HFFc6 (cell line): ENCODE results near the gene PLN. TPM values are rescaled to one million over a fixed set of nuclear protein-coding genes. Genes with fewer than 3 reads are reported as not detected.

Source experiments
- DNase-seq: peaks from one replicate; pipeline ENCODE4 v3.0.0-alpha.2; 2018
- H3K27ac Mint-ChIP-seq: 2 replicates; pipeline ENCODE4 v1.8.0; 2020; ENCODE audit warnings: mild to moderate bottlenecking, mixed read lengths
- H3K27me3 Mint-ChIP-seq: 2 replicates; pipeline ENCODE4 v1.8.0; 2021; ENCODE audit warnings: mild to moderate bottlenecking, moderate library complexity, mixed read lengths; ENCODE audit not compliant: insufficient read depth
- H3K36me3 Mint-ChIP-seq: 2 replicates; pipeline ENCODE4 v1.8.0; 2021; ENCODE audit warnings: low read depth, mixed read lengths
- H3K4me1 Mint-ChIP-seq: 2 replicates; pipeline ENCODE4 v1.8.0; 2020; ENCODE audit warnings: low read depth, mixed read lengths
- H3K4me3 Mint-ChIP-seq: 2 replicates; pipeline ENCODE4 v1.8.0; 2020; ENCODE audit warnings: mild to moderate bottlenecking, moderate library complexity, mixed read lengths
- H3K9me3 Mint-ChIP-seq: 2 replicates; pipeline ENCODE4 v1.8.0; 2020; ENCODE audit warnings: mild to moderate bottlenecking, mixed read lengths
- total RNA-seq, 6 experiments: library from RNA; stranded (reverse); fragmentation: NEBNext Ultra II Directional; extraction: Animal tissue kit (Norgen Biotek cat#: 25700); gene quantifications; 2 replicates in 1 of 6; 3 replicates in 5 of 6; pipeline ENCODE4 v1.2.3, GENCODE V29; 2021
- TF ChIP-seq, protein P1 (sequence below): fragments of 200-600 bp; sonication (generic); IDR thresholded peaks from 2 replicates; pipeline ENCODE4 v1.5.0; 2021; ENCODE audit warnings: antibody characterized with exemption, mild to moderate bottlenecking

Gene PLN
- total RNA-seq, 6 experiments from 2014 or later, result not detected

GRCh38 chr6:118504611-118505010 lies 43.5 kb upstream of the PLN start:
- Mint-ChIP-seq H3K27me3 (no peaks in the 10 kb centered on the region), H3K27ac (no peak overlapping the region), H3K4me1 (no peaks in the 10 kb centered on the region), H3K9me3 (no peaks in the 10 kb centered on the region), H3K4me3 (no peak overlapping the region), H3K36me3 (peaks cover 19% of the 10 kb centered on the region)
- TF ChIP-seq, protein P1, sequence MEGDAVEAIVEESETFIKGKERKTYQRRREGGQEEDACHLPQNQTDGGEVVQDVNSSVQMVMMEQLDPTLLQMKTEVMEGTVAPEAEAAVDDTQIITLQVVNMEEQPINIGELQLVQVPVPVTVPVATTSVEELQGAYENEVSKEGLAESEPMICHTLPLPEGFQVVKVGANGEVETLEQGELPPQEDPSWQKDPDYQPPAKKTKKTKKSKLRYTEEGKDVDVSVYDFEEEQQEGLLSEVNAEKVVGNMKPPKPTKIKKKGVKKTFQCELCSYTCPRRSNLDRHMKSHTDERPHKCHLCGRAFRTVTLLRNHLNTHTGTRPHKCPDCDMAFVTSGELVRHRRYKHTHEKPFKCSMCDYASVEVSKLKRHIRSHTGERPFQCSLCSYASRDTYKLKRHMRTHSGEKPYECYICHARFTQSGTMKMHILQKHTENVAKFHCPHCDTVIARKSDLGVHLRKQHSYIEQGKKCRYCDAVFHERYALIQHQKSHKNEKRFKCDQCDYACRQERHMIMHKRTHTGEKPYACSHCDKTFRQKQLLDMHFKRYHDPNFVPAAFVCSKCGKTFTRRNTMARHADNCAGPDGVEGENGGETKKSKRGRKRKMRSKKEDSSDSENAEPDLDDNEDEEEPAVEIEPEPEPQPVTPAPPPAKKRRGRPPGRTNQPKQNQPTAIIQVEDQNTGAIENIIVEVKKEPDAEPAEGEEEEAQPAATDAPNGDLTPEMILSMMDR, result no peak
- no peak for DNase-seq

- Mint-ChIP-seq H3K36me3 (peaks cover 17% of the 10 kb centered on the region), H3K27me3 (no peaks in the 10 kb centered on the region), H3K4me3 (no peak overlapping the region), H3K4me1 (no peaks in the 10 kb centered on the region), H3K9me3 (no peaks in the 10 kb centered on the region), H3K27ac (no peak overlapping the region)
- DNase-seq, result no peak
- TF ChIP-seq, protein P1, result no peak
Observed at GRCh38 chr6:118505656-118506055, 42.4 kb upstream of the PLN start.

GRCh38 chr6:118506071-118506638 lies 41.9 kb upstream of the PLN start:
- H3K36me3 Mint-ChIP-seq, result peaks cover 13% of the 10 kb centered on the region
- no peak for DNase-seq
- no peaks in the 10 kb centered on the region for H3K4me1 Mint-ChIP-seq
- no peak overlapping the region for H3K27ac Mint-ChIP-seq
- TF ChIP-seq, protein P1, result no peak
- no peaks in the 10 kb centered on the region for H3K27me3 Mint-ChIP-seq
- H3K9me3 Mint-ChIP-seq, result no peaks in the 10 kb centered on the region
- H3K4me3 Mint-ChIP-seq, result no peak overlapping the region

DNA sequence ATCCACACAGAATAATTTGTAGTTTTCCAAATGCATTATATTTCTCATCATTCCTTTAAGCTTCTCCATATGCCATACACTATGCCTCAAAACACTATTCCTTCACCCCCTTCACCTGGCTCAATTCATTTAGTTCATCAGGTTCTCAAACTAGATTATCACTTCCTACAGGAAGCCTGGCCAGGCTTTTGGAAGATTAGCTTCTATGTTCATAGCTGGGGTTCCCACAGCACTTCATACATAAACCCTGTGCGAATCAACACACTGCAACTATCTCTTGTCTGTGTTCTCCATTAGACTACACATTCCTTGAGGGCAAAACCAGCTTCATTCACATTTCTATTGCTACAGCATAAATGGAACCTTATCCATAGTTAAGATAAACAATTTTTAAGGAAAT lies 40.5 kb upstream of the PLN start:
- TF ChIP-seq, protein P1, result no peak
- no peaks in the 10 kb centered on the region for H3K27me3 Mint-ChIP-seq
- DNase-seq, result no peak
- H3K4me3 Mint-ChIP-seq, result no peak overlapping the region
- H3K9me3 Mint-ChIP-seq, result no peaks in the 10 kb centered on the region
- peaks cover 2% of the 10 kb centered on the region; the same call in 1 of the 2 replicates for H3K36me3 Mint-ChIP-seq
- H3K4me1 Mint-ChIP-seq, result no peaks in the 10 kb centered on the region
- H3K27ac Mint-ChIP-seq, result no peak overlapping the region

DNA sequence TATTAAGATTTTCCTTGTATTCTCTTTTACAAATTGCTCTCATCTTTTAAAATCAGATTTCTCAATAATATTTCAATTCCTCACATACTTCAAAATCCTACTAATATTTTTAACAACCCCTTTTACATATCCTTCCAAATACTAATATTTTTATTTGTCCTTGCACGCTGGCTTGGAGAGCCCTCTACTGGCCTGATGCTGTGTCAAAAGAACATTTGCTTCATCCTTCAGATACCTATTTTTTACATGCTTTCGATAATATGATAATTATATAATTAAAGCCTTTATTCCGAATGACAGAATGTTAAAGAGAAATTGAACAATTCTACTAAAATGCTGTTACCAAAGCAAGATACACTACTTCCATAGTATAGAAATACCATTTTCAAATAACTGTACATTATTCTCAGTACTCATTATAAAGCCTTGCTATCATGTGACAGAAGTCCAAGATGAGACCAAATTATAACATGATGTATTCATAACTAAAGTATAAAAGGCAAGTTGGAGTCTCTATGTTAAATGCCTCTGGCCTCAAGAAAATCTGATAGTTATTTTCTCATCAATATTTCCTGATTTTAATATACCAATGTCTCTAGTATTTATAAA lies 39.0 kb upstream of the PLN start:
- Mint-ChIP-seq H3K36me3 (no peaks in the 10 kb centered on the region), H3K4me1 (no peaks in the 10 kb centered on the region)

More for the DNA sequence above, 39.0 kb upstream of the PLN start:
- no peaks in the 10 kb centered on the region; the same call in 1 of the 2 replicates for H3K27me3 Mint-ChIP-seq
- H3K9me3 Mint-ChIP-seq, result no peaks in the 10 kb centered on the region
- TF ChIP-seq, protein P1, result peak; percentile 84
- peak; percentile 14 for DNase-seq
- no peak overlapping the region for H3K4me3 Mint-ChIP-seq
- no peak overlapping the region for H3K27ac Mint-ChIP-seq
